NCI-H187 treated with DMSO at 0.1 percent for 48 hours (cell line): ENCODE data around the gene CT83.

ENCODE experiments used
- DNase-seq: peaks from one replicate; lab custom pipeline; 2025; lab: John Stamatoyannopoulos, UW

CT83 gene

GRCh38 chrX:116462822-116463221, at the start of gene CT83:
Gene CT83 (minus strand): TSS chrX:116462976. CDS start chrX:116462856, 120 bp downstream.
- no peak for DNase-seq

- DNase-seq: no peak
These were observed 37.0 kb upstream of the CT83 start for GRCh38 chrX:116499780-116500179.

GRCh38 chrX:116493271-116493670, 30.5 kb upstream of the CT83 start:
- no peak for DNase-seq

- no peak for DNase-seq
These were observed 27.3 kb upstream of the CT83 start for GRCh38 chrX:116490104-116490503.

- DNase-seq: no peak
These were observed 17.3 kb upstream of the CT83 start for GRCh38 chrX:116480059-116480458.

GRCh38 chrX:116449156-116449555, 13.6 kb downstream of the CT83 start:
- no peak for DNase-seq

GRCh38 chrX:116436358-116436816, 26.4 kb downstream of the CT83 start, which contains the start of gene SLC6A14:
Gene SLC6A14 (plus strand): TSS chrX:116436606. CDS start chrX:116436710, 104 bp downstream.
- DNase-seq: no peak

- DNase-seq: no peak
These were observed 27.2 kb downstream of the CT83 start for GRCh38 chrX:116435597-116435996.

- no peak for DNase-seq
These were observed 34.8 kb downstream of the CT83 start for GRCh38 chrX:116427978-116428377.

- no peak for DNase-seq
These were observed 44.8 kb downstream of the CT83 start for GRCh38 chrX:116417968-116418367.

GRCh38 chrX:116417214-116417613, 45.6 kb downstream of the CT83 start:
- DNase-seq: no peak

- no peak for DNase-seq
These were observed 49.5 kb downstream of the CT83 start for GRCh38 chrX:116413273-116413672.
